22Rv1 (cell line): Measurements from ENCODE around the gene RAB9A.

Experiments
- H3K27ac ChIP-seq: fragments of 450-650 bp; 2 replicates; pipeline ENCODE4 v1.5.1; 2017
- ZFX ChIP-seq: fragments of 450-650 bp; IDR thresholded peaks from 2 replicates; pipeline ENCODE4 v1.6.1; 2017; ENCODE audit warnings: antibody characterized with exemption, borderline replicate concordance
- TF ChIP-seq, protein P1 (sequence below): fragments of 450-650 bp; IDR thresholded peaks from 2 replicates; pipeline ENCODE4 v1.5.1; 2017; ENCODE audit warnings: mild to moderate bottlenecking

RAB9A gene

DNA sequence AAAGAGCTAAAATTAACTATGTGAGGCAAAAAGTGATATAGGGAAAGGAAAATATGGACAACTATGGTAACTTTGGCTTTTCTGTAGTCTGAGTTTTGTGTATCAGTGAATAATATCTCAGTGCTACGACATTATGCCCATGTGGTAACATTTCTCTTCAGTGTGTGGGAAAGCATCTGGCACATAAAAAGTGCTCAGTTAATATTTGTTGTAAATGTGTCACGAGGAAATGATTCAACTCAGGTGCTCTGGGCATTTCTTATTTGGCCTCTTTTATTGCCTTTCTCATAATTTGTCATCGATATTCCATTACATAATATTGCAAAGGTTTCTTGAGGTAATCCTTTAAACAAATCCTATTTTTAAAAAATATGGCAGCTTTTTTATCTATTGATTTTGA is 63.2 kb downstream of the RAB9A start:
- H3K27ac ChIP-seq = no peak overlapping the region
- TF ChIP-seq, protein P1, sequence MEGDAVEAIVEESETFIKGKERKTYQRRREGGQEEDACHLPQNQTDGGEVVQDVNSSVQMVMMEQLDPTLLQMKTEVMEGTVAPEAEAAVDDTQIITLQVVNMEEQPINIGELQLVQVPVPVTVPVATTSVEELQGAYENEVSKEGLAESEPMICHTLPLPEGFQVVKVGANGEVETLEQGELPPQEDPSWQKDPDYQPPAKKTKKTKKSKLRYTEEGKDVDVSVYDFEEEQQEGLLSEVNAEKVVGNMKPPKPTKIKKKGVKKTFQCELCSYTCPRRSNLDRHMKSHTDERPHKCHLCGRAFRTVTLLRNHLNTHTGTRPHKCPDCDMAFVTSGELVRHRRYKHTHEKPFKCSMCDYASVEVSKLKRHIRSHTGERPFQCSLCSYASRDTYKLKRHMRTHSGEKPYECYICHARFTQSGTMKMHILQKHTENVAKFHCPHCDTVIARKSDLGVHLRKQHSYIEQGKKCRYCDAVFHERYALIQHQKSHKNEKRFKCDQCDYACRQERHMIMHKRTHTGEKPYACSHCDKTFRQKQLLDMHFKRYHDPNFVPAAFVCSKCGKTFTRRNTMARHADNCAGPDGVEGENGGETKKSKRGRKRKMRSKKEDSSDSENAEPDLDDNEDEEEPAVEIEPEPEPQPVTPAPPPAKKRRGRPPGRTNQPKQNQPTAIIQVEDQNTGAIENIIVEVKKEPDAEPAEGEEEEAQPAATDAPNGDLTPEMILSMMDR = no peak
- no peak for TF ChIP-seq ZFX

DNA sequence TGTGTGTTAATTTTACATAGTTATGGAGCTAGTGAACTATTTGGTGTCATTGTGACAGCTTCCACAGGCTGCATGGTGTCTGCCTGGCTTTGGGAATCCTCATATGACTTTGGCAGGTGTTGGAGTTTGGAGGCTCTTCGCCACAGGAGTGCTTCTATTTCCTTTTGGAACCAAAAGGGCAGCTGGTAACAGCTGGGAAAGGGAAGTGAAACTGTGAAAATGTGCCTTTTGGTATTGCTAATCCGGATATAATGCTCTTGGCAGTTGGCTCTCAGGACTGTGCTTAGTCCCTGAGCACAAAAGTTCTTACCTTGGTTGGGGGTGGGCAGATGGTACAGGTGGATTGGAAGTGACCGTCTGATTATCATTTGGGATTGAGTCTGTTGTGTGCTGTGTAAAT is 63.7 kb downstream of the RAB9A start:
- no peak overlapping the region for H3K27ac ChIP-seq
- TF ChIP-seq, protein P1 = no peak
- no peak for TF ChIP-seq ZFX

- TF ChIP-seq ZFX = no peak
- TF ChIP-seq, protein P1 = no peak
- no peak overlapping the region for H3K27ac ChIP-seq
Observed at GRCh38 chrX:13754765-13755164, 65.8 kb downstream of the RAB9A start.

GRCh38 chrX:13755254-13755653 is 66.3 kb downstream of the RAB9A start:
- no peak overlapping the region for H3K27ac ChIP-seq

DNA sequence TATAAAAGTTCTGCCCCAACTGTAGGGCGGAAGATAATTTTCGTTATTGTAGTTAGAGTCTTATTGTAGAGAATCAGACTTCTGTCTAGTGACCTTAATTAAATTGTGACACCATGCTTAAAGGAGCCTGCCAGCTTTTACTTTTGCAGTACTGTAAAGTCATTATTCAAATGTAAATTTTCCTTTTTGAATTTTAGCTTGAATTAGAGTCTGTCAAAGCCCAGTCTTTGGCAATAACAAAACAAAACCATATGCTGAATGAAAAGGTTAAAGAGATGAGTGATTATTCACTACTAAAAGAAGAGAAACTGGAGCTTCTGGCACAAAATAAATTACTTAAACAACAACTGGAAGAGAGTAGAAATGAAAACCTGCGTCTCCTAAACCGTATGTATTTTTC is 67.5 kb downstream of the RAB9A start:
- TF ChIP-seq, protein P1 = no peak
- TF ChIP-seq ZFX = no peak
- no peak overlapping the region for H3K27ac ChIP-seq

More at GRCh38 chrX:13755254-13755653, 66.3 kb downstream of the RAB9A start:
- TF ChIP-seq ZFX = no peak
- TF ChIP-seq, protein P1 = no peak

DNA sequence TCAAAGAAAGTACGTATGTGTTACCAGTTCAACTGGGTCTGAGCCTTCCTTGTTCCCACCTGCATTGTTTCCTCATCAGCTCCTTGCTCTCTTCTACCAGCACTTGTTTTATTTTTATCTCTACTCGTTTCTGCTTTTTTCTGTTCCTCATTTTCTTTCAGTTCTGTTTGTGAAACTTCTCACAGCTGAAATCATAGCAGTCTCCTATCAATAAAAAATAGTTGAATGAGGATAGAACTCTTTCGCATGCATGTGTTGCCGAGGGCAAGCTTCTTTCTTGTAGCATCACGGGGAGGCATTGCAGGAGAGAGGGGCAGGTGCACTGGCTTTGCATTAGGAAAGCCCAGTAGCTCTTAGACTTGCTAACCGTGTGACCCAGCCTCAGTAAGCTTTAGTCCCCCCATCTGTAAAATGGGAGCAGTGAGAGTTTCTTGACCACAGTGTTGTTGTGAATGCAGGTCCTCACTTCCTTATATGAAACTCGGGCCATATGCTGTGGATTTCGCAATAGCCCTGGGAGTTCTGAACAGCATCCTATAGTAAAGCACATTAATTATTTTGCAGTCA is 70.3 kb downstream of the RAB9A start:
- TF ChIP-seq, protein P1 = no peak
- TF ChIP-seq ZFX = no peak
- H3K27ac ChIP-seq = no peak overlapping the region
